PC-9 (cell line): ENCODE results near the gene BCL2A1.

Experiments
- EZH2 ChIP-seq: fragments of 200-600 bp; sonication (generic); IDR thresholded peaks from 2 replicates; pipeline ENCODE4 v1.8.0; 2017; ENCODE audit warnings: antibody characterized with exemption, low read depth
- TF ChIP-seq, protein P1 (sequence below): fragments of 200-600 bp; sonication (generic); conservative IDR thresholded peaks from 2 replicates; pipeline ENCODE4 v1.6.1; 2017; ENCODE audit warnings: mixed run types, antibody characterized with exemption, mild to moderate bottlenecking, moderate library complexity

DNA sequence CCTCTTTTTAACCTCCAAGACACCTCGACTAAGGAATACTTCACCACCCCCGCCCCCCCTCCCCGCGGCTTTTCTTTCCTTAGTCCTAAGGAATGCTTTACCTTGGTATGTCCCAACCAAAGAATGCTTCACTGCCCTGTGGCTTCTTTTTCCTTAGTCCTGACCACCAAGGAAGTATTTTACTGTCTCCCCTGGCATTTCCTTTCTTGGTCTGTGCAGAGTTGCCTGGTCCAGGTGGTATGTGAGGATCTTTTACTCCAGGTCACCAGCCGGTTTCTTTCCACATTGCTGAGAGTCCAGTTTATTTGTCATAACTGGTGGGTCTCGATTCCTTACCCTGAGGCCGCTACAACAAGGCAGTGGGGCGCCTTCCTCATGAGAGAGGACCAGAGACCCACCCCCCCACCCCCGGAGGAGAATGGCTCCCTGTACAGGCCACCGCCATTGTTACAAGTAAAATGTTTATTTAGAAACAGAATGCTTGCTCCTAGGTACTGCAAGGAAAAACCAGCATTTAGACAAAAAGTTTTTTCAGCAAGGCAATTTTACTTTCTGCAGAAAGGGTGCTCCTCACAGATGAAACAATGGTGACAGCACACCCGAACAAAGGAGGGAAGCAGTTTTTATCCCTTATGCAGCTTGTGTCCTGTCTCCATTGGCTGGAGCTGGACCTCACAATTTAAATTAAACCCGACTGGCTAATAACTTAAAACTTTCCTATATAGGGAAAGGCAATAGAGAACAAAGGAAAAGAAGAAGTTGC lies 51.1 kb downstream of the BCL2A1 start:
- TF ChIP-seq, protein P1, sequence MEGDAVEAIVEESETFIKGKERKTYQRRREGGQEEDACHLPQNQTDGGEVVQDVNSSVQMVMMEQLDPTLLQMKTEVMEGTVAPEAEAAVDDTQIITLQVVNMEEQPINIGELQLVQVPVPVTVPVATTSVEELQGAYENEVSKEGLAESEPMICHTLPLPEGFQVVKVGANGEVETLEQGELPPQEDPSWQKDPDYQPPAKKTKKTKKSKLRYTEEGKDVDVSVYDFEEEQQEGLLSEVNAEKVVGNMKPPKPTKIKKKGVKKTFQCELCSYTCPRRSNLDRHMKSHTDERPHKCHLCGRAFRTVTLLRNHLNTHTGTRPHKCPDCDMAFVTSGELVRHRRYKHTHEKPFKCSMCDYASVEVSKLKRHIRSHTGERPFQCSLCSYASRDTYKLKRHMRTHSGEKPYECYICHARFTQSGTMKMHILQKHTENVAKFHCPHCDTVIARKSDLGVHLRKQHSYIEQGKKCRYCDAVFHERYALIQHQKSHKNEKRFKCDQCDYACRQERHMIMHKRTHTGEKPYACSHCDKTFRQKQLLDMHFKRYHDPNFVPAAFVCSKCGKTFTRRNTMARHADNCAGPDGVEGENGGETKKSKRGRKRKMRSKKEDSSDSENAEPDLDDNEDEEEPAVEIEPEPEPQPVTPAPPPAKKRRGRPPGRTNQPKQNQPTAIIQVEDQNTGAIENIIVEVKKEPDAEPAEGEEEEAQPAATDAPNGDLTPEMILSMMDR = no peak
- TF ChIP-seq EZH2 = no peak
